ENCODE measurements around the gene AXIN1. TPM values are rescaled to one million over a fixed set of nuclear protein-coding genes. Genes with fewer than 3 reads are reported as not detected.
"Not testable (repeated sequence)": the region's sequence is repeated elsewhere in the genome, so short reads cannot be mapped to it uniquely, and the experiment has no call there.

Gene AXIN1
- total and polyA plus RNA-seq, 9 donors: 3.7 to 27.2 (median 23.0) TPM

GRCh38 chr16:396605-397004 is 44.1 kb upstream of the AXIN1 start:
- 1% methylated on average over 22 of the region's 22 CpGs for WGBS, 3 donors
- no peaks in the 10 kb centered on the region for H3K9me3 ChIP-seq
- no peaks in the 10 kb centered on the region for H3K36me3 ChIP-seq
- intact Hi-C loops (cut with DNase I): no loop called here
- H3K4me3 ChIP-seq: peak overlapping the region; percentile 65
- DNase-seq: peak in 4 of 5 donors; percentile 54 to 66 (median 60)
- no peaks in the 10 kb centered on the region for H3K27me3 ChIP-seq
- peak overlapping the region; percentile 83 to 91 for H3K27ac ChIP-seq
- H3K4me1 ChIP-seq (ENCODE audit: insufficient read depth): peaks cover 3% of the 10 kb centered on the region
- TF ChIP-seq, protein P1, sequence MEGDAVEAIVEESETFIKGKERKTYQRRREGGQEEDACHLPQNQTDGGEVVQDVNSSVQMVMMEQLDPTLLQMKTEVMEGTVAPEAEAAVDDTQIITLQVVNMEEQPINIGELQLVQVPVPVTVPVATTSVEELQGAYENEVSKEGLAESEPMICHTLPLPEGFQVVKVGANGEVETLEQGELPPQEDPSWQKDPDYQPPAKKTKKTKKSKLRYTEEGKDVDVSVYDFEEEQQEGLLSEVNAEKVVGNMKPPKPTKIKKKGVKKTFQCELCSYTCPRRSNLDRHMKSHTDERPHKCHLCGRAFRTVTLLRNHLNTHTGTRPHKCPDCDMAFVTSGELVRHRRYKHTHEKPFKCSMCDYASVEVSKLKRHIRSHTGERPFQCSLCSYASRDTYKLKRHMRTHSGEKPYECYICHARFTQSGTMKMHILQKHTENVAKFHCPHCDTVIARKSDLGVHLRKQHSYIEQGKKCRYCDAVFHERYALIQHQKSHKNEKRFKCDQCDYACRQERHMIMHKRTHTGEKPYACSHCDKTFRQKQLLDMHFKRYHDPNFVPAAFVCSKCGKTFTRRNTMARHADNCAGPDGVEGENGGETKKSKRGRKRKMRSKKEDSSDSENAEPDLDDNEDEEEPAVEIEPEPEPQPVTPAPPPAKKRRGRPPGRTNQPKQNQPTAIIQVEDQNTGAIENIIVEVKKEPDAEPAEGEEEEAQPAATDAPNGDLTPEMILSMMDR (IDR thresholded peaks at IDR 0.05): no peak
- TF ChIP-seq EP300 (IDR thresholded peaks at IDR 0.05) (no peak), POLR2A (IDR thresholded peaks at IDR 0.05) (no peak)

DNA sequence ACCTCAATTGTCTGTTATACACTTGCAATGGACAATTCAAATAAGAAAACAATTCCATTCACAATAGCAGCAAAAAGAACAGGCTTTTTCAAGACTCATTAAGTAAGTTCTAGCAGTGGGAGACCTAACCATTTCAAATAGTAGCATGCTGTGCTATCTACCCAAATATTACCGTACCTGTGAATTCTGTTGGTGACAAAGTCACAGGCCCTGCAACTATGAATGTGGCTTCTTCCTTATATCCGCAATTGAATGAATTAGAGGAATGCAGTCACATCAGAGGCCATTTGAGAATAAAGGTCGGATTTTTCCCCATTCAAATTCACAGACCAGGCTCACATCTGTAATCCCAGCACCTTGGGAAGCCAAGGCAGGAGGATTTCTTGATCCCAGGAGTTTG is 43.7 kb upstream of the AXIN1 start:
- Histone ChIP-seq H3K9me3 (no peaks in the 10 kb centered on the region), H3K27me3 (no peaks in the 10 kb centered on the region), H3K27ac (peak overlapping the region; percentile 83 to 91), H3K4me1 (ENCODE audit: insufficient read depth) (peaks cover 3% of the 10 kb centered on the region), H3K36me3 (no peaks in the 10 kb centered on the region), H3K4me3 (no peak overlapping the region)
- no peak for DNase-seq
- WGBS, 3 donors: 13 to 21% (median 15%) methylated on average over 3 of the region's 3 CpGs
- TF ChIP-seq, protein P1 (IDR thresholded peaks at IDR 0.05): no peak
- TF ChIP-seq EP300 (IDR thresholded peaks at IDR 0.05): no peak
- TF ChIP-seq POLR2A (IDR thresholded peaks at IDR 0.05): no peak
- intact Hi-C loops (cut with DNase I): no loop called here

GRCh38 chr16:392450-393030 is 40.0 kb upstream of the AXIN1 start:
- no peak for DNase-seq
- WGBS, 3 donors: 86 to 96% (median 94%) methylated on average over 7 of the region's 7 CpGs
- Histone ChIP-seq H3K36me3 (no peaks in the 10 kb centered on the region), H3K9me3 (no peaks in the 10 kb centered on the region), H3K27me3 (no peaks in the 10 kb centered on the region), H3K4me1 (ENCODE audit: insufficient read depth) (no peaks in the 10 kb centered on the region), H3K27ac (no peak overlapping the region), H3K4me3 (no peak overlapping the region)
- TF ChIP-seq EP300 (IDR thresholded peaks at IDR 0.05): no peak
- intact Hi-C loops (cut with DNase I): no loop called here

- Histone ChIP-seq H3K36me3 (no peaks in the 10 kb centered on the region), H3K27ac (no peak overlapping the region), H3K9me3 (no peaks in the 10 kb centered on the region), H3K27me3 (no peaks in the 10 kb centered on the region), H3K4me3 (no peak overlapping the region), H3K4me1 (ENCODE audit: insufficient read depth) (no peaks in the 10 kb centered on the region)
- 71 to 76% (median 74%) methylated on average over 7 of the region's 7 CpGs for WGBS, 3 donors
- DNase-seq: peak in 3 of 5 donors; percentile 60 to 73 (median 66)
- intact Hi-C loops (cut with DNase I): no loop called here
- no peak for TF ChIP-seq POLR2A (IDR thresholded peaks at IDR 0.05)
- no peak for TF ChIP-seq EP300 (IDR thresholded peaks at IDR 0.05)
- TF ChIP-seq, protein P1 (IDR thresholded peaks at IDR 0.05): peak in 1 of 3 donors; percentile 52
Measured at GRCh38 chr16:391885-392335, 39.4 kb upstream of the AXIN1 start.

DNA sequence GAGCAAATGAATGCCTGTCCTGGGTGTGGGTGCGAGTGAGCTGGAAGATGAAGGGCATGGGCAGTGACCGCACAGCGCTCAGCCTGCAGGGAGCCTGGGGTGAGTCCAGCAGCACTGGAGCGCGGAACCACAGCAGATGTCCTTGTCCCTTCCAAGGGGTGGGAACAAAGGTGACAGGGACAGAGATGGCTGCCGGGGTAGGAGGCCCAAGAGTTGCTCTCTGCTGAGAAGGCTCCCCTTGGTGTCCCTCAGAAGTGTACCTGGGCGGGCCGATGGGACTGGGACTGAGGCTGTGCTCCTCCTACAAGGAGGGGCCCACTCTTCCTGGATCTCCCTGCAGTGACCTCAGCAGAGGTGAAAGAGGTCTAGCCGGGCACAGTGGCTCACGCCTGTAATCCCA is 36.8 kb upstream of the AXIN1 start:
- DNase-seq: no peak
- TF ChIP-seq EP300 (IDR thresholded peaks at IDR 0.05): no peak
- TF ChIP-seq POLR2A (IDR thresholded peaks at IDR 0.05): no peak
- TF ChIP-seq, protein P1 (IDR thresholded peaks at IDR 0.05): no peak
- no peak overlapping the region for H3K27ac ChIP-seq
- H3K27me3 ChIP-seq: no peaks in the 10 kb centered on the region
- intact Hi-C loops (cut with DNase I): loop anchor here in 2 of 4 donors (10.0 kb wide), 2 partner anchors 265 to 275 kb away; partner anchors contain the start of gene RHOT2 (in 1 of the 2)
- H3K36me3 ChIP-seq: no peaks in the 10 kb centered on the region
- no peaks in the 10 kb centered on the region for H3K4me1 ChIP-seq (ENCODE audit: insufficient read depth)
- H3K9me3 ChIP-seq: no peaks in the 10 kb centered on the region
- WGBS, 3 donors: 79 to 91% (median 89%) methylated on average over 10 of the region's 10 CpGs
- no peak overlapping the region for H3K4me3 ChIP-seq

DNA sequence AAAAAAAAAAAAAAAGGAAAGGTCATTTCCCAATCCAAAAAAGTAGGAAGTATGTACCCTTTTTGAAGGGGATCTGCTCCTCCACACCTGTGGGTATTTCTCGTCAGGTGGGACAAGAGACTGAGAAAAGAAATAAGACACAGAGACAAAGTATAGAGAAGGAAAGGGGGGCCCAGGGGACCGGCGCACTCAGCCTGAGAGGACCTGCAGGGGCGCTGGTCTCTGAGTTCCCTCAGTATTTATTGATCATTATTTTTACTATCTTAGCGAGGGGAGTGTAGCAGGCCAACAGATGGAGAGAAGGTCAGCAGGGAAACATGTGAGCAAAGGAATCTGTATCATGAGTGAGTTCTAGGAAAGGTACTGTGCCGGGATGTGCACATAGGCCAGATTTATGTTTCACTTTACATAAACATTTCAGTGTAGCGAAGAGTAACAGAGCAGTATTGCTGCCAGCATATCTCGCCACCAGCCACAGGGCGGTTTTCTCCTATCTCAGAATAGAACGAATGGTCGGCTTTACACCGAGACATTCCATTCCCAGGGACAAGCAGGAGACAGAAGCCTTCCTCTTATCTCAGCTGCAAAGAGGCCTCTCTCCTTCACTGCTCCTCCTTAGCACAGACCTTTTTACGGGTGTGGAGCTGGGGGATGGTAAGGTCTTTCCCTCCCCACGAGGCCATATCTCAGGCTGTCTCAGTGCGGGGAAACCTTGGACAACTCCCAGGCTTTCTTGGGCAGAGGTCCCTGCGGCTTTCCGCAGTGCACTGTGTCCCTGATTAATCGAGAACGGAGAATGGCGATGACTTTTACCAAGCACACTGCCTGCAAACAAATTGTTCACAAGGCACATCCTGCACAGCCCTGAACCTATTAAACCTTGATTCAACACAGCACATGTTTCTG is 35.5 kb upstream of the AXIN1 start:
- intact Hi-C loops (cut with DNase I): loop anchor here in 2 of 4 donors (10.0 kb wide), 2 partner anchors 267 to 277 kb away; partner anchors contain the start of gene RHOT2 (in 1 of the 2)
- WGBS, 3 donors: 9 to 12% (median 10%) methylated on average over 20 of the region's 20 CpGs
- H3K27ac ChIP-seq: peak overlapping the region; percentile 15 to 30

More for the DNA sequence above, 35.5 kb upstream of the AXIN1 start:
- not testable (repeated sequence) for H3K36me3 ChIP-seq; H3K4me1 ChIP-seq (ENCODE audit: insufficient read depth); H3K9me3 ChIP-seq; H3K4me3 ChIP-seq; H3K27me3 ChIP-seq
- DNase-seq: peak in 2 of 5 donors; percentile 54 to 78
